ENCODE results near the gene ROBO2. TPM values are rescaled to one million over a fixed set of nuclear protein-coding genes. Genes with fewer than 3 reads are reported as not detected.

The ROBO2 gene
- total RNA-seq, 1 donor from 2014 or later = 330 TPM

GRCh38 chr3:77529522-77529921 lies 489.6 kb downstream of the ROBO2 start:
- Mint-ChIP-seq H3K36me3 (ENCODE audit: unreplicated experiment) (peaks cover 4% of the 10 kb centered on the region), H3K9me3 (ENCODE audit: unreplicated experiment) (no peaks in the 10 kb centered on the region), H3K4me3 (ENCODE audit: unreplicated experiment) (no peak overlapping the region)

GRCh38 chr3:77530870-77531269 lies 491.0 kb downstream of the ROBO2 start:
- Mint-ChIP-seq H3K27ac (ENCODE audit: unreplicated experiment) (peak overlapping the region; percentile 36), H3K4me1 (ENCODE audit: low read depth, unreplicated experiment) (peaks cover 35% of the 10 kb centered on the region), H3K4me3 (ENCODE audit: unreplicated experiment) (no peak overlapping the region), H3K36me3 (ENCODE audit: unreplicated experiment) (peaks cover 4% of the 10 kb centered on the region), H3K27me3 (ENCODE audit: unreplicated experiment) (peaks cover 2% of the 10 kb centered on the region), H3K9me3 (ENCODE audit: unreplicated experiment) (no peaks in the 10 kb centered on the region)
- TF ChIP-seq CTCF (IDR thresholded peaks at IDR 0.05; ENCODE audit: partially characterized antibody, unreplicated experiment) = no peak
- no peak for DNase-seq

More at GRCh38 chr3:77529522-77529921, 489.6 kb downstream of the ROBO2 start:
- Mint-ChIP-seq H3K4me1 (ENCODE audit: low read depth, unreplicated experiment) (peaks cover 35% of the 10 kb centered on the region), H3K27ac (ENCODE audit: unreplicated experiment) (no peak overlapping the region), H3K27me3 (ENCODE audit: unreplicated experiment) (peaks cover 2% of the 10 kb centered on the region)
- no peak for DNase-seq
- TF ChIP-seq CTCF (IDR thresholded peaks at IDR 0.05; ENCODE audit: partially characterized antibody, unreplicated experiment) = no peak

GRCh38 chr3:77535116-77535515 lies 495.2 kb downstream of the ROBO2 start:
- no peak for TF ChIP-seq CTCF (IDR thresholded peaks at IDR 0.05; ENCODE audit: partially characterized antibody, unreplicated experiment)
- no peak for DNase-seq
- Mint-ChIP-seq H3K27ac (ENCODE audit: unreplicated experiment) (no peak overlapping the region), H3K36me3 (ENCODE audit: unreplicated experiment) (peaks cover 9% of the 10 kb centered on the region), H3K4me1 (ENCODE audit: low read depth, unreplicated experiment) (peaks cover 33% of the 10 kb centered on the region), H3K27me3 (ENCODE audit: unreplicated experiment) (peaks cover 2% of the 10 kb centered on the region), H3K4me3 (ENCODE audit: unreplicated experiment) (no peak overlapping the region), H3K9me3 (ENCODE audit: unreplicated experiment) (peaks cover 3% of the 10 kb centered on the region)

- Mint-ChIP-seq H3K36me3 (ENCODE audit: unreplicated experiment) (peaks cover 9% of the 10 kb centered on the region), H3K4me3 (ENCODE audit: unreplicated experiment) (no peak overlapping the region), H3K4me1 (ENCODE audit: low read depth, unreplicated experiment) (peaks cover 28% of the 10 kb centered on the region), H3K27me3 (ENCODE audit: unreplicated experiment) (no peaks in the 10 kb centered on the region), H3K27ac (ENCODE audit: unreplicated experiment) (no peak overlapping the region), H3K9me3 (ENCODE audit: unreplicated experiment) (peaks cover 3% of the 10 kb centered on the region)
- no peak for TF ChIP-seq CTCF (IDR thresholded peaks at IDR 0.05; ENCODE audit: partially characterized antibody, unreplicated experiment)
- no peak for DNase-seq
Observed at GRCh38 chr3:77536038-77536775, 496.3 kb downstream of the ROBO2 start.

GRCh38 chr3:77539014-77539413 lies 499.1 kb downstream of the ROBO2 start:
- Mint-ChIP-seq H3K27me3 (ENCODE audit: unreplicated experiment) (no peaks in the 10 kb centered on the region), H3K27ac (ENCODE audit: unreplicated experiment) (no peak overlapping the region), H3K36me3 (ENCODE audit: unreplicated experiment) (peaks cover 5% of the 10 kb centered on the region), H3K4me1 (ENCODE audit: low read depth, unreplicated experiment) (peaks cover 28% of the 10 kb centered on the region), H3K9me3 (ENCODE audit: unreplicated experiment) (peaks cover 3% of the 10 kb centered on the region), H3K4me3 (ENCODE audit: unreplicated experiment) (no peak overlapping the region)
- no peak for DNase-seq
- TF ChIP-seq CTCF (IDR thresholded peaks at IDR 0.05; ENCODE audit: partially characterized antibody, unreplicated experiment) = no peak
